Measurements from ENCODE around the gene TOP2B.

Gene TOP2B

GRCh38 chr3:25690768-25691533 lies 26.2 kb upstream of the TOP2B start:
- peaks cover 5% of the 10 kb centered on the region; the same call in 1 of the 2 replicates for H3K27me3 ChIP-seq (ENCODE audit: control insufficient read depth, low read length)
- no peak overlapping the region for H3K4me3 ChIP-seq (ENCODE audit: low read length)
- no peak overlapping the region for H3K27ac ChIP-seq (ENCODE audit: low read depth, low read length)
- H3F3A ChIP-seq (ENCODE audit: control insufficient read depth, insufficient read depth): no peaks in the 10 kb centered on the region
- no peaks in the 10 kb centered on the region for H3K9me2 ChIP-seq (replicated peaks; ENCODE audit: control insufficient read depth, low read length)
- H3K9me3 ChIP-seq (ENCODE audit: control insufficient read depth, insufficient read depth, low read length): no peaks in the 10 kb centered on the region
- no peak overlapping the region for H3K4me2 ChIP-seq (ENCODE audit: low read length)
- no peaks in the 10 kb centered on the region for H3K36me3 ChIP-seq (ENCODE audit: control insufficient read depth, low read length)
- H3K4me1 ChIP-seq (ENCODE audit: control insufficient read depth, low read length): no peaks in the 10 kb centered on the region; the same call in 1 of the 2 replicates
- no peaks in the 10 kb centered on the region for H3K79me2 ChIP-seq (ENCODE audit: control insufficient read depth, low read length)
- TF ChIP-seq EZH2phosphoT487 (IDR thresholded peaks at IDR 0.05; ENCODE audit: borderline replicate concordance, low read length): no peak
- no peak for TF ChIP-seq CTCF (IDR thresholded peaks at IDR 0.05; ENCODE audit: low read depth, low read length, poor library complexity, severe bottlenecking)
- no peaks in the 10 kb centered on the region for H4K20me1 ChIP-seq (ENCODE audit: control insufficient read depth, insufficient read depth, low read depth, low read length)

- Histone ChIP-seq H3K4me3 (ENCODE audit: low read length) (no peak overlapping the region), H3K27me3 (ENCODE audit: control insufficient read depth, low read length) (peaks cover 5% of the 10 kb centered on the region; the same call in 1 of the 2 replicates), H3K4me1 (ENCODE audit: control insufficient read depth, low read length) (no peaks in the 10 kb centered on the region), H3K9me3 (ENCODE audit: control insufficient read depth, insufficient read depth, low read length) (no peaks in the 10 kb centered on the region), H3K79me2 (ENCODE audit: control insufficient read depth, low read length) (no peaks in the 10 kb centered on the region), H3K4me2 (ENCODE audit: low read length) (no peak overlapping the region), H3K27ac (ENCODE audit: low read depth, low read length) (no peak overlapping the region), H3K36me3 (ENCODE audit: control insufficient read depth, low read length) (no peaks in the 10 kb centered on the region), H3K9me2 (replicated peaks; ENCODE audit: control insufficient read depth, low read length) (no peaks in the 10 kb centered on the region), H4K20me1 (ENCODE audit: control insufficient read depth, insufficient read depth, low read depth, low read length) (no peaks in the 10 kb centered on the region), H3F3A (ENCODE audit: control insufficient read depth, insufficient read depth) (no peaks in the 10 kb centered on the region)
- TF ChIP-seq CTCF (IDR thresholded peaks at IDR 0.05; ENCODE audit: low read depth, low read length, poor library complexity, severe bottlenecking): no peak
- TF ChIP-seq EZH2phosphoT487 (IDR thresholded peaks at IDR 0.05; ENCODE audit: borderline replicate concordance, low read length): no peak
Observed at GRCh38 chr3:25689226-25689625, 24.5 kb upstream of the TOP2B start.

- H3K79me2 ChIP-seq (ENCODE audit: control insufficient read depth, low read length): no peaks in the 10 kb centered on the region
- no peak overlapping the region for H3K4me2 ChIP-seq (ENCODE audit: low read length)
- no peak overlapping the region for H3K27ac ChIP-seq (ENCODE audit: low read depth, low read length)
- H3K9me3 ChIP-seq (ENCODE audit: control insufficient read depth, insufficient read depth, low read length): no peaks in the 10 kb centered on the region
- H4K20me1 ChIP-seq (ENCODE audit: control insufficient read depth, insufficient read depth, low read depth, low read length): no peaks in the 10 kb centered on the region
- TF ChIP-seq EZH2phosphoT487 (IDR thresholded peaks at IDR 0.05; ENCODE audit: borderline replicate concordance, low read length): no peak
- no peak for TF ChIP-seq CTCF (IDR thresholded peaks at IDR 0.05; ENCODE audit: low read depth, low read length, poor library complexity, severe bottlenecking)
- no peaks in the 10 kb centered on the region for H3K9me2 ChIP-seq (replicated peaks; ENCODE audit: control insufficient read depth, low read length)
- H3K36me3 ChIP-seq (ENCODE audit: control insufficient read depth, low read length): no peaks in the 10 kb centered on the region
- peaks cover 5% of the 10 kb centered on the region; the same call in 1 of the 2 replicates for H3K27me3 ChIP-seq (ENCODE audit: control insufficient read depth, low read length)
- no peaks in the 10 kb centered on the region for H3F3A ChIP-seq (ENCODE audit: control insufficient read depth, insufficient read depth)
- no peak overlapping the region for H3K4me3 ChIP-seq (ENCODE audit: low read length)
- no peaks in the 10 kb centered on the region for H3K4me1 ChIP-seq (ENCODE audit: control insufficient read depth, low read length)
Observed at GRCh38 chr3:25687742-25688141, 23.0 kb upstream of the TOP2B start.

All from DOHH2 (cell line).